Subcutaneous adipose tissue (tissue), 4 donors: ENCODE measurements around the gene AMPH. TPM values are rescaled to one million over a fixed set of nuclear protein-coding genes. Genes with fewer than 3 reads are reported as not detected.

ENCODE experiments used
- CTCF ChIP-seq: fragments of 450-650 bp; IDR thresholded peaks from one replicate; pipeline ENCODE4 v1.5.1; 2016; ENCODE audit warnings: low read depth, mild to moderate bottlenecking, control low read depth, antibody characterized with exemption, moderate library complexity
- total RNA-seq, 4 donors: library from RNA; depleted of rRNA; stranded (reverse); fragments of >200 nt; gene quantifications; one replicate each; pipeline ENCODE4 v1.1.0, GENCODE V29; 2016

AMPH gene
- total RNA-seq, 4 donors from 2014 or later = 6.8 to 102 (median 30.2) TPM

- TF ChIP-seq CTCF = no peak
Observed at GRCh38 chr7:38374507-38374906, 256.7 kb downstream of the AMPH start.

- no peak for TF ChIP-seq CTCF
Observed at GRCh38 chr7:38373155-38373554, 258.0 kb downstream of the AMPH start.

- TF ChIP-seq CTCF = no peak
Observed at GRCh38 chr7:38372290-38372689, 258.9 kb downstream of the AMPH start.

GRCh38 chr7:38369816-38370493 is 261.2 kb downstream of the AMPH start:
- TF ChIP-seq CTCF = no peak

- TF ChIP-seq CTCF = no peak
Observed at GRCh38 chr7:38368191-38368605, 263.0 kb downstream of the AMPH start.

- TF ChIP-seq CTCF = no peak
Observed at GRCh38 chr7:38367301-38367890, 263.8 kb downstream of the AMPH start.

GRCh38 chr7:38360776-38361175 is 270.4 kb downstream of the AMPH start:
- no peak for TF ChIP-seq CTCF
